ENCODE results near the gene RAP1GAP.

- TF ChIP-seq, protein P1, sequence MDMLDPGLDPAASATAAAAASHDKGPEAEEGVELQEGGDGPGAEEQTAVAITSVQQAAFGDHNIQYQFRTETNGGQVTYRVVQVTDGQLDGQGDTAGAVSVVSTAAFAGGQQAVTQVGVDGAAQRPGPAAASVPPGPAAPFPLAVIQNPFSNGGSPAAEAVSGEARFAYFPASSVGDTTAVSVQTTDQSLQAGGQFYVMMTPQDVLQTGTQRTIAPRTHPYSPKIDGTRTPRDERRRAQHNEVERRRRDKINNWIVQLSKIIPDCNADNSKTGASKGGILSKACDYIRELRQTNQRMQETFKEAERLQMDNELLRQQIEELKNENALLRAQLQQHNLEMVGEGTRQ (IDR thresholded peaks at IDR 0.05; ENCODE audit: low read depth, low read length) = no peak
- TF ChIP-seq, protein P1 (CRISPR knock-in tag; IDR thresholded peaks at IDR 0.05; ENCODE audit: borderline replicate concordance) = no peak
- TF ChIP-seq SP2 (CRISPR knock-in tag; IDR thresholded peaks at IDR 0.05) = no peak
- TF ChIP-seq, protein P2, sequence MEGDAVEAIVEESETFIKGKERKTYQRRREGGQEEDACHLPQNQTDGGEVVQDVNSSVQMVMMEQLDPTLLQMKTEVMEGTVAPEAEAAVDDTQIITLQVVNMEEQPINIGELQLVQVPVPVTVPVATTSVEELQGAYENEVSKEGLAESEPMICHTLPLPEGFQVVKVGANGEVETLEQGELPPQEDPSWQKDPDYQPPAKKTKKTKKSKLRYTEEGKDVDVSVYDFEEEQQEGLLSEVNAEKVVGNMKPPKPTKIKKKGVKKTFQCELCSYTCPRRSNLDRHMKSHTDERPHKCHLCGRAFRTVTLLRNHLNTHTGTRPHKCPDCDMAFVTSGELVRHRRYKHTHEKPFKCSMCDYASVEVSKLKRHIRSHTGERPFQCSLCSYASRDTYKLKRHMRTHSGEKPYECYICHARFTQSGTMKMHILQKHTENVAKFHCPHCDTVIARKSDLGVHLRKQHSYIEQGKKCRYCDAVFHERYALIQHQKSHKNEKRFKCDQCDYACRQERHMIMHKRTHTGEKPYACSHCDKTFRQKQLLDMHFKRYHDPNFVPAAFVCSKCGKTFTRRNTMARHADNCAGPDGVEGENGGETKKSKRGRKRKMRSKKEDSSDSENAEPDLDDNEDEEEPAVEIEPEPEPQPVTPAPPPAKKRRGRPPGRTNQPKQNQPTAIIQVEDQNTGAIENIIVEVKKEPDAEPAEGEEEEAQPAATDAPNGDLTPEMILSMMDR (CRISPR knock-in tag; IDR thresholded peaks at IDR 0.05) = no peak
- no peak for TF ChIP-seq RBM22 (optimal IDR thresholded peaks at IDR 0.05; ENCODE audit: low read length)
- no peak for TF ChIP-seq MZF1 (CRISPR knock-in tag; IDR thresholded peaks at IDR 0.05; ENCODE audit: borderline replicate concordance)
- no peak for TF ChIP-seq HMGA1 (CRISPR knock-in tag; conservative IDR thresholded peaks at IDR 0.05)
- no peak for TF ChIP-seq YY1 (IDR thresholded peaks at IDR 0.05; ENCODE audit: insufficient read depth, insufficient replicate concordance, low read depth, low read length)
- no peak for TF ChIP-seq DNMT3B (CRISPR knock-in tag; conservative IDR thresholded peaks at IDR 0.05)
Observed at GRCh38 chr1:21680918-21681317, 11.8 kb upstream of the RAP1GAP start.

Data from HepG2 (cell line).